Germinal center (tissue), 1 donor: ENCODE measurements around the gene CXCR4.
"Not testable (repeated sequence)": the region's sequence is repeated elsewhere in the genome, so short reads cannot be mapped to it uniquely, and the experiment has no call there.

Experiments
- DNase-seq: peaks from one replicate; pipeline ENCODE4 v3.0.0; 2012; ENCODE audit warnings: mixed read lengths, low spot score

The CXCR4 gene

DNA sequence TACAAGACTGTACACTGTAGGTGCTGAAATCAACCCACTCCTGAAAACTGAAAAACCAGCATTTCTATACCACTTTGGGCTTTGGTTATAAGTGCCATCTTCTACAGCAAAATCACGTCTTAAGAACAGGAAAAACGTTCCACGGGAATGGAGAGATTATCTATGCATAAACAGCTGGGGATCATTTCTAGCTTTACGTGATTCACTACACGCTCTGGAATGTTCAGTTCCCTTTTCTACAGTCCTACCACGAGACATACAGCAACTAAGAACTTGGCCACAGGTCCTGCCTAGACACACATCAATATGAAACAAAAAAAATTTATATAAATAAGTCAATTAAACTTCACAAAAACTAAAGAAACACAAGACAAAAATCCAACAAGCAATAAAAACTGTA, 3.6 kb downstream of the CXCR4 start:
- DNase-seq = no peak

DNA sequence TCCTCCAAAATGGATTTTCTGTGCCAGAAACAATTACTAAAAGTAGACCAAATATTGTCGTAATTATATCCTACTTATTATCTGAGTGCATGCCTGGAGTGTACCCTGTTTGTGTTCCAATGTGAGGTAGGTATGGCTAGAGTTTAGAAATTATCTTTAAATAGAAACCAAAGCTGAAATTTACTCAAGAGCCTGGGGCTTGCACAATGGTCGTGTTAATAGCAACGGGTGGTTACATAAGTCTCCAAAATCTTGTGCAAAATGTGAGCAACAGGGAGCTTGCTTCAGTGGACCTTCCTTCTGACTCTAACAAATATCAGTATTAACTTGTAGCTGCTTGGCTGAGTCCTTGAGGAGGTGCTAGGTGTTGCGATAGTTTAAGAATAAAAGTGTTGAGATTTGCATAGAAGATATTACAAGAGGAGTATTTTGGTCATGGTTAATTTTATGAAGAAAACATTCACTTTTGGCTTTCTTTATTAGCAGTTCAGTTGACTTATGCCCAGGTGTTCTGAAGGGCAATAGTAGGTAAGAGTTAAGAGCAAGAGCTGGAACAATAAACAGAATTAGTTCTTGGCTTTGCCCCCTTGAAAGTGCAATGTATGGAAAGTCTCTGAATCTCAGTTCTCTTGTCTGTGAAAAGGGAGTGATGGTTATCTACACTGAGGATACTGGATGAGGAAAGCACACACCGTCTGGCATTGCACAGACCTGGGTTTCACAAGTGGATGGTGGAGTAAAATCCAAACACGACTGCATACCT, 4.6 kb downstream of the CXCR4 start:
- no peak for DNase-seq

GRCh38 chr2:136112317-136113208, 5.4 kb downstream of the CXCR4 start:
- DNase-seq = no peak

DNA sequence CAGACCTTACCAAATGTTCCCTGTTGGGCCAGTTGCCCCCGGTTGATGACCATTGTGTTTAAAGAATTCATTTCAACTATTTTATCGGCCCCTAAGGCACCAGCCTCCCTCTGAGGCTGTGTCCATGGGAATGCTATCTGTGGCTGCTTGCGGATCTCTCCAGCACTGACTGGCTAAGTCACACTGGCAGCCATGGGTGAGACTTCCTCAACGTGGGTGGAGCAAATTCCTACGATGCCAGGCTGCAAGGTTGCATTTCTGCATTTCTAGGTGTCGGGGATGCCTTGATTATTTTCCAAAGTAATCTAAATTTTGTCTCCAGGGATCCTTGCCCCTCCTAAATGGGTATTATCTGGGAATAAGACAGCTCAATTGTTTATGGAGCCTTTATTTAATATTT, 6.2 kb downstream of the CXCR4 start:
- DNase-seq = no peak

DNA sequence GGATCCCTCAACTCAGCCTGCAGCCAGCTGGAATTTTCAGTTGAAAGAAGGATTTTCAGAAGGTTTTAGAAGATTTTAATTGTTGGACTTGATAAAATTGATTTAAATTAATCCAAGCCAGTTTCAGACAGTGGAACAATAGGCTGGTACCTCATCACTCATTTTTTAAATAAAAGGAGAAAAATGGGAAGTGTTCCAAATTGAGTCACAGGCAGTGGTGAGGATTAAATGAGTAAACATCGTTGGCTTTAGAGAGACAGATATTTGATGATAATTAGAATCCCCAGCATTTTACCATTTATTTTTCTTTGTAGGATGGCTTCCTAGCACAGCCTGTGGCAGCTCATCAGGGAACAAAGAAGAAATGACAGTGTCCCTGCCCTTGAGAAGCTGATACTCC, 7.4 kb downstream of the CXCR4 start:
- DNase-seq = no peak

DNA sequence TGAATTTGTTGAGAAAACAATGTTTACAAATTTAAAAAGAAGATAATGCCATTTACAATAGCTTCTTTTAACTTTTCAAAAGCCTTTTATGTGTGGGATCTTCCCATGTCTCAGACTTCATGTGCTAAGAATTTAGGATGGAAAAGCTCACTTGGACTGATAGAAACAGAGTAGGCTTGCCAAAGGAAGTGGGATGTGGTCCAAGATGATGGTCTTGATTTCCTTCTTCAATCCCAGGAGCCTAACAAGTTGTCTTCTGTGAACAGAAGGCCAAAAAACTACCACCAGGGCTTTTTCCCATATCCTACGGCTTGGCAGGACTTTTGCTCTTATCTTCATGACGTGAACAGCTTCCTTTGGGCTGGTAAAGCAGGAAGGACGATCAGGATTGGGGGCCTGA, 9.5 kb downstream of the CXCR4 start:
- no peak for DNase-seq

DNA sequence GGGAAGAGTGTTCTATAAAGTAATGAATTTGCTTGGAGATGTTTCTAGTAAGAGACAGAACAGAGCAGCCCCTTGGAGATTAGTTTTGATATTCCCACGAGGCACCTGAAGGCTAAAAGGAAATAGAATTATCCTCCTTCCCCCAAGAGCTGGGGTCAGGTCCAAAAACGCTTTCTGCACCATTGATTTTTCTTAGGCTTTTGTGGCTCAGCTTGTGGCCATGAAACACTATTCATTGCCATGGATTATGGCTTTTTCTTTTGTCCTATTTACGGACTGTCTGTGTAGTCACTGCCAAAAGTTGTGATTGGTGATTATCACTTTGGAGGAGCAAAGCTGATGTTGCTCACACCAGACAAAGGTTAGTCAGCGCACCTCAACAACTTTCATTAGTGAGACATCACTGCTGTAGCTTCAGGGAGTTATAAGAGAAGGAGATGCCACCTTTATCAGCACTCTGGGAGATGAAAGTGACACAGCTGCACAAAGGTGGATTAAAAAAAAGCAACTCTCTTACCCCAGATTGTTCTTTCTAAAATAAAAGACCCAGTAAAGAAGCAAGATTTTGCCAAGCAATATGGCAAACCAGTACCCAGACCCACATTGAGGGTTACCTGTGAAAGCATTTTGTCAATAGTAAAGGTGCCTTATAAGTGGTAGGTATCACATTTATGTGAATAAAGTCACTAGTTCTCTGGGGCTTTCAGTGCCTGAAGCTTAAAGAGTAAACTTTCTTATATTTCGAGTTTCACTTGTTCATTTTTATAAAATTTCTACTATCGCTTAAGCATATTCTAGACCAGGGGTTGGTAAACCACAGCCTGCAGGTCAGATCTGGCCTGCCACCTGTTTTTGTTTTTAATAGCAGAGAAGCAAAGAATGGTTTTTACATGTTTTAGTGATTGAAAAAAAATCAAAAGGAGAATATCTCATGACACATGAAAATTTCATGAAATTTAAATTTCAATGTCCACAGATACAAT, 10.6 kb downstream of the CXCR4 start:
- DNase-seq = no peak

- no peak for DNase-seq
These were observed 11.4 kb downstream of the CXCR4 start for GRCh38 chr2:136106505-136106904.

- no peak for DNase-seq
These were observed 13.0 kb downstream of the CXCR4 start for GRCh38 chr2:136104977-136105376.

DNA sequence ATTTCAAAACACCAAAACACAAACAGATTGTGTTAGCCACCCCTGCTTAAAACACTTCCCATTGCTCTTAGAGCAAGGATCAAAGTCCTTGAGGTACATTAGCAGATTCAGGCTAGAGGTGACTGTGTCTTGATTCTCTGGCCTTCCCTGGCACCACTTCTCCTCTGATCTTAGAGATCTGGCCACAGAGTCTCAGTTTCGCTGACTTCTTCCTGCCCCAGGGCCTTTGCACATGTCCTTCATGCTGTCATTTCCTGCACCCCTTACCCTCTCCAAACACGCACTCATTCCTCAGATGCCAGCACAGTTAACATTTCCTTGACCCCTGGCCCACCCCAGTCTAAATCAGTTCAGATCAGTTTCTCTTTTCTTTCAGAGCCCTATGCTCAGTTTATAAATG, 16.9 kb downstream of the CXCR4 start:
- no peak for DNase-seq

GRCh38 chr2:136098441-136098840, 19.5 kb downstream of the CXCR4 start:
- no peak for DNase-seq

- no peak for DNase-seq
These were observed 24.4 kb downstream of the CXCR4 start for GRCh38 chr2:136093583-136093982.

DNA sequence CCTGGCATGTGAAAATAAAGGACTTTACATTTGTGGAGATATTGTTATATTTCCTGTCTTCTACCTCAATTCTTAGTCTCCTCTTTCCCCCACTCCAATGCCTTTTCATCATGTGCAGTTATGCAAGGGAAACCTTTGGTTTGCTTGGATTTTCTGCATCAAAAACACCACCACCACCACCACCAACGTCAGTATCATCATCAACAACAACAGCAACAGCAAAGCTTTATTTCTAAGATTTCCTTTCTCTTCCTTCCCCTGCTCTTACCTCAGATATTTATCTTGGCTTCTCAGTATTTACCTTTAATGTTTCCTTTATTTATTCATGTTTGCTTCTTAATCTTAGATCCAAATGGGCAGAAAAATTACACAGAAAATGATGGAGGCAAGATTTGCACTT, 26.1 kb downstream of the CXCR4 start:
- DNase-seq = no peak

GRCh38 chr2:136087901-136088460, 30.0 kb downstream of the CXCR4 start:
- DNase-seq = not testable (repeated sequence)

DNA sequence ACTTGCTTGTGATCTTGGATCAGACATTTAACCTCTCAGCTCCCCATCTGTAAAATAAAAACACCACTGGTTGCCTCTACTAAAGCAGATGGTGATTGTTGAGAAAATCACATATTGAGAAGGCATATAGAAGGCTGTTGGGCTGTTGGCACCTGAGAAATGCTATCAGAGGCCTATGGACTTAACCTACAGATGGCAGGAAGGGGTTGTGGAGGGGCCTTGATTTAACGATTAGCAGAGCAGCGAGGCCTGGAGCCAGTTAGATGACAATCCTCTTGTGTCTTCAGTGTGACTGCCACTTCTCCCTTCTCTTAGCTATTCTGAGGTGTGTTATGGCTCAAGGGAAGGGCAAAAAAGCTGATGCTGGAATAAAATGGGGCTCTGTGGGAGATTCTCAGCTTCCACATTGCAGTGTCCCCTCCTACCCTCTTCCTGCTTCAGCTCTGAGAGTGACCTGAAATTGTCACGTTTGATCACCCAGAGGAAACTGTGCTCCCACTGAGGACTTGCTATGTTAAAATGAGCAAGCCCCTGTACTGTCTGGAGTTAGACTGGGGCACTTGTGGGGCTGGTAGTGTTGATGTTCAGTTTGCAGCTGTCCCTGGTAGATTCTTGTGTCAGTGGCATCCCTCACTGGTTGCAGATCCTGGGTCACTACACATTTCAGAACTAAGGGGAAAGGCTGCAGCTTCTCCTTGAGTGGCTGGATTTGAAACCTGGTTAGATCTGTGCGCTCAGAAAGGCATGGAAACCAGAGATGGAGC, 31.5 kb downstream of the CXCR4 start:
- DNase-seq = no peak

DNA sequence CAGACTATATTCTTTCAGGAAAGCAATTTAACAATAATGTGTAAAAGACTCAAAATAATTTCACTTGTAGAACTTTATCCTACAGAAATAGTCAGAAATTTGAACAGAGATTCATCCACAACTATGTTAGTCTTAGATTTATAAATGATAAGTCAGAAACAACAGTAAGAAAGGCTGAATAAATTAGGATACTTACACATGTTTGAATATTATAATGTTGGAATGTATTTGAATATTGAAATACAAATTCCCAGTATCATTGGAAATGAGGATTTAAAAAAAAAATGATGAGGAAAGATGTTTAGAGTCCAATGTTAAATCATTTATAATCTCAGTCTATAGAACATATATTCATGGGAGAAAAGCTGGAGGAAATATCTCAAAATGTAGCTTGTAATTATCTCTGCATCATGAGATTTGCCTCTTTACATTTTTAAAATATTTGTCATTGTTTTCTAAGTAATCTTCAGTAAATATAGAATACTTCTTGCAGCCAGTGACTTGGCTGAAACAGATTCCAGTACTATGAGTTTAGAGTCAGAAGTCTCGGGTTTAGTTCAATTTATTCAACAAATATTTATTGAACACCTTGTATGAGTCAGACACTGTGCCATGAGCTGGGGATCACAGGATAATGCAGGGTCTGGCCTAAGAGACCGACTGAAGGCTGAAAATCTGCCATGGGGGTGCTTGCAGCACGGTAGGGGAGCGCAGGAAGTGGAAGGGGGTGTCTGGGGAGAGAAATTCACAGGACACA, 32.3 kb downstream of the CXCR4 start:
- no peak for DNase-seq

DNA sequence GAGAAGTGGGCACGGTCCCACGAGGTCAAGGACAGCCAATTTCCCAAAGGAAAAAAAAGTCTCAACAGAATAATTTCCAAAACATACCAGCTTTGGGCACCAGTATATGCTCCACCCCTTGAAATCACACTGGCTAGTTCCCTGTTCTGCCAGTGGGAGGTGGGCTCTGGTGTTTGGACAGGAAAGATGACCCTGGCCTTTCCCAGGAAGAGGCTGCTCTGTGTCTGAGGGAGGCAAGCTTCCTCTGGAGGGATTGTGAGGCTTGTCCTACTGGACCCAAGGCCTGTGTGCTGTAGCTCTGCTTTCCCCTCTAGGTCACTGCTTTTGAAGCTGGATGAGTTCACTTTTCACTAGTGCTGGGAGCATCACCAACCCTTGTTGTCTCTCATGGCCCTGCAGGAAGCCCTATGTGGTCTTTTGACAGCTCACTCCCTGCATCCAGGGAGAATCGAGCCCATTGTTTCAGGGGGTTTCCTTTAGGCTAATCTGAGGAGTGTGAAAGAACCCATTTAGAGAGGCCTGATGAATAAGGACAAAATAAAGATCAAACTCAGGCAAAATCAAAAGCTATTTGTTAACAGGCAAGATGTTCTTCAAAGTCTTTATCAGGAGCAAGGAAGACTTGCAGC, 36.3 kb downstream of the CXCR4 start:
- no peak for DNase-seq

DNA sequence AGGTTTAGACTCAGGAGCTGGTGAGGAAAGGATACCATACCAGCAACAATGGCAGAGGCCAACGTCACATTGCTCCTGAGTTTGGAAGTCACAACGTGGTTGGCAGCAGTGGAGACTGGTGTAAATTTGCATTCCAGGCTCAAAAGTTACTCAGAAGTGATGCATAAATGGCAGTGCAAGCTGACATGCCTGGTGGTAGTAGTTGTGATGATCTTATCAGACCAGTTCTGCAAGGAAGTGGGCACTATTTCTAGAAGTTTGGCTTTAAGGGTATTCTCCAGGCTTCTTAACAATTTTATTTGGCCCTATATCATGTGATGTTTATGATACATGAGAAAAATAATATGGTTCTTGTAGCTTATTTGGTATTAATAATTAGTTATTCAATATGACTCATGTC, 37.8 kb downstream of the CXCR4 start:
- DNase-seq = no peak

- no peak for DNase-seq
These were observed 40.8 kb downstream of the CXCR4 start for GRCh38 chr2:136077107-136077506.

DNA sequence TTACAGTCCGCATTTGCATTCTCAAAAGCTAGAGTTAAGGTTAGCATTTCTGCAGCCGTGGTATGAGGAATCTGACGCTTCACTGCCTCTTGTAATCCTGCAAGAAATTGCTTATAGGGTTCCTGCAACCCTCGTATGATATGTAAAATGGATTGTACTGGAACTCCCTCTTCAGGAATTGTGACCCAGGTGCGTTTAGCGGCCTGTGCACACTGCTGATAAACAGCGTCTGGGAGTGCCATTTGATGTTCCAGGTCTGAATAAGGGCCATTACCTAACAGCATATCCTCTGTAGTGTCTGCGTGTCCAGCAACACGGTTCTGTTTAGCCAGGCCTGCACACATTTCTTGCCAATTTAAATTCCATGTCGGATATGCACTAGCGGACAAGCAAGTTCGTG, 42.5 kb downstream of the CXCR4 start:
- DNase-seq = no peak
